GM18507 (cell line): ENCODE measurements around the gene NXPH3.

Source experiments
- DNase-seq: peaks from one replicate; pipeline ENCODE4 v3.0.0; 2011; ENCODE audit warnings: low read depth; ENCODE audit not compliant: insufficient read length; ENCODE audit errors: extremely low spot score
- FAIRE-seq: peaks from 2 replicates; lab custom pipeline; 2011; peaks lifted over from hg19 to GRCh38; lab: Jason Lieb, UNC

NXPH3 gene

DNA sequence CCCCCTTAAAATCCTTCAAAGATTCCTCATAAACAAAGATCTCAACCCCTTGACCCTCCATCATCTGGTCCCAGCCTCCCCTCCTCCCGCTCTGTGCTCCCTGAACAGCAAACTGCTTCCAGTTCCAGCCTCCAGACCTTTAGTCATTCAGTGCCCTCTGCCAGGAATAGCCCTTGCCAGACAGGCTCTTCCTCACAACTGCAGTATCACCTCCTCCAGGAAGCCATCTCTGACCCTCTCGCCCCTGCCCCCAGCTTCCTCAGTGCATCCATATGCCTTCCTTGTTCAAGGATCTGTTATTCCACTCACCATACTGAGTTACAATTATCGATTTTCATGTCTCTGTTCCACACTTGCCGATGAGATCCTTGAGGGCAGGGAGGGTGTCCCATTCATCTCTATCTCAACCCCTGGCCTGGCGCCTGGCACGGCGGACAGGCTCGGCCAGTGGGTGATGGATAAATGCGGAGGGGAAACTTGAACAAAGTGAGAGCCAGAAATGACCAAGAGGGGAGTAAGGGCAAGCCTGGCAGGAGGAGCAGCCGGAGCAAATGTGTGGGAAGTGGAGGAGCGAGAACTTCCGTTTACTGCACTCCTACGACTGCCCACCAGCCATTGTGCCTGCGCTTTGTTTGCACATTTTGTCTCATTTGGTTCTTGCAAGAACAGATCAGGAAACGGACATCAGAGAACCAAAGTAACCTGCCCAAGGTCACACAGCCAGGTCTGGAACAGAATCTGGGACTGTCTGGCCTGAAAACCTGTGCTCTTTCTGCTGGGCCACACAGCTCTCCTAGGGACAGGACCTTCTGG lies 2.0 kb upstream of the NXPH3 start:
- no peak for FAIRE-seq
- no peak for DNase-seq

DNA sequence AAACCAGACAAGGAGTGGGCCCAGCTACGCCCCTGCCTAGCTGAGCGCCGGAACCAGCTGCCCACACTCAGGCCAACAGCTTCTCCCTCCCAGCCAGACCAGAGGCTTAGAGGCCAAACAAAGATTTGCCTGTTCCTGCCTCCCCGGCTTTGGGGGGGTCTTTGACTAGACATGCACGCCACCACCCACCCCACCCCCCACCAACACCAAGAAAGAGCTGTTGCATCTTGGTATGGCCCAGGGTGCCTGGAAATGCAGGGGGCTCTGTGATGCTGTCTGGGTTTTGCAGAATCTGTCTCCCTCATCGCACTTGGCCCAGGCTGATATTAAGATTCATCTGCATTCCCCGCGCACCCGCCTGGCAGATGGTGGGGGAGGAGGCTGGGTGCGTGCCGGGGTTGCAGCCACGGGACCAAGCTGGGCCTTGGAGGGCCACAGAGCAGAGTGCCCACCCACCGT lies 1.3 kb upstream of the NXPH3 start:
- no peak for DNase-seq
- no peak for FAIRE-seq

DNA sequence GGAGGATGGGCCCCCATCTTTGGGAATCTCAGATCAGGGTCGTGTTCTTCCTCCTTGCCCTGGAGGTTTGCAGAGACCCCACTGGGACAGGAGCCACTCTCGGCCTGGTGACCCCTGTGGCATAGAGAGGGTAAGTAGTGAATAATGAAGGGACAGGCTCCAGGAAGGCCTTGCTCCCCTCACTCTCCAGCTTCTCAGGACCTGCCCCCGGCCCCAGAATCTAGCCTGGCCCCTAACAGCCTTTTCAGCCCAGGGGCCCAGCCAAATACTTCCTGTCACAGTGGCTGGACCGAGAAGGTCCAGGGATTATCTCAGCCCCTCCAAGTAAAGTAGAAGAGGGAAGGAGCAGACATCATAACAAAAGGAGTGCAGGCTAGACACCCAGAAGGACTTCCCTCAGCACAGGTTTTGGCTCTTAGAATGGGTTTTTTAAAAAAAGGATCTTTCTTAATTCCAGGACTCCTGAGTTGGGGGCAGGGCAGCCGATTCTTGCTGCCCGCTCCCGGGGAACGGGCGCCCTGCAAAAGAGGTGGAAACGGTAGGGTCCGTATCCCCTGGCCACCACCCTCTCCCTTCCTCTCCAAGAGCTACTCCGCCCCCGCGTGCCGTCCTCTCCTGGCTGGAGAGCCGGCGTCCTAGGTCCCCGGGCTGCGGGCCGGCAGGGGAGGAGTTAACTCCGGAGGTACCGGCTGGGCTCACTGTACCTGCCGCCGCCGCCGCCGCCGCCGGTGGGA lies 559 bp upstream of the NXPH3 start:
- FAIRE-seq: no peak
- DNase-seq: no peak

DNA sequence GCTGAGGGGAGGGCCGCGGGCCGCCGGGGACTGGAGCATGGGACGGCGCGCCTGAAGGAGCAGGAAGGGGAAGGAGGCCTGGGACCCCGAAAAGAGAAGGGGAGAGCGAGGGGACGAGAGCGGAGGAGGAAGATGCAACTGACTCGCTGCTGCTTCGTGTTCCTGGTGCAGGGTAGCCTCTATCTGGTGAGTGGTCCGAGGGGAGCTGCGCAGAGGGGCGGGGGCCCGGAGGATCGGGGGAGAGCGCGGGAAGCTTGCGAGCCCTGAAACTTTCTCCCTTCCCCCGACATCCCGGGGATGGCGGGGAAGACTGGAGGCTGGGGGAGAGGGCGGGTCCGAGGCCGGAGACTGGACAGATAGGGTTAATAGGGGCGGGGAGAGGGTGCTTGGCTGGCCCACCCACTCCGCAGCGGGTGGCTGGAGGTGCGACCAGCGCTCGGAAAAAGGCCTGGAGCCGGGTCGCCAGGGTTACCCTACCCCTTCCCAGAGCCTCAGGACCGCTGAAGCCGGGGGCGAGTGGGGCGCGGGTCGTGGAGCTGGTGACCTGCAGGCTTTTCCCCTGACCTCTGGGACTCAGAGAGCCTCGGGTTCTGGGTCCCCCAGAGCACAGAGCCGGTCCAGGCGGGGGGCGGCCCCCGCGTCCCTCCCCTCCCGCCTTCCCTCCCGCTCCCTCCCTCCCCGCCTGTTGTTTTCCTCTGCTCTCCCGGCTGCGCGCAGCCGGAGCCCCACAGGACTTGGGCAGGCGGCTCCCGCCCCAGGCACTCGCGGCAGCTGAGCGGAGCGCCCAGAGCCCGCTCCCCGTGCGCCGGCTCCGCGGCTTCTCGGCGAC lies 631 bp downstream of the NXPH3 start:
- FAIRE-seq (no peak), DNase-seq (no peak)

DNA sequence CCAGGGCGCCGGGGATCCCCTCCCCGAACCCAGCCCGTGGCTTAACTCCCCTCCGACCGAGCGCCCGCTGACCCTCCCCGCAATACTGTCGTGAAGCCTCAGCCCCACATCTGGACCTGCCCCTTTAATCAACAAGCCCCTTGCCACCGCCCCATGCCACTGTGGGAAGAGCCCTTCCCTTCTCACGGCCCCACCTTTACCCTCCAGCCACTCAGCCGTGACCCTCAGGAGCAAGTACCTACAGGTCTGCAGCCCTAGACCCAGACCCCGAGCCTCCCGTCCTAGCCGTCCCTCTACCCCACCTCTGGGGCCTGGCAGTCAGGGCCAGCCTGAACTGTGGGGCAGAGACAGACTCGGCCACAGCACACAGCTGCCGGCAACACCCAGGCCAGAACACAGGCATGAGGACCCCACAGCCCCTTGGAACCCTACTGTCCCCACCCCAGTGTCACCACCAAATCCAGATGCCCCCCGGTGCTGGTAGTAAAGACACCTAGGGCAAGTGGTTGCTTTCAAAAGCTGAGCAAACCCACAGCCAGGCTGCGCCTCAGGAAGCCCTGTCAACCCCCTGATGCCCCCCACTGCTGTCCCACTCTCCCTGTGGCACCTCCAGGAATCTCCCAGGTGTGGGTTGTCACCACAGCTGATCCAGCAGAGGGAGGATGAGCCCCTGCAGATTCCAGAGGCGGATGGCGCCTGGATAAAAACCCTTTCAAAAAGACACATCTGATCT lies 1.4 kb downstream of the NXPH3 start:
- no peak for FAIRE-seq
- DNase-seq: no peak

DNA sequence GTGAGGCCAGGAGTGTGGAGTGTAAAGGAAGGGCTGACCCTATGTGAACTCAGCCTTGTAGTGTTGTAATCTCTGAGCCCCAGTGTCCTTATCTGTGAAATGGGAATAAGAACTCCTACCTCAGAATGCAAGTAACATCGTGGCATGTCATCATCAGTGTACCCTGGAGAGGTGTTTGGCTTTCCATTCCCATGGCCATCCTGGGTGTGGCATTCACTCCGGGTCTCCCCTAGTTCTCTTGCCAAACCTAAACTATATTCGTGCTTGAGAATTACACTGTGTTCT lies 1.9 kb downstream of the NXPH3 start:
- FAIRE-seq: no peak
- DNase-seq: no peak

DNA sequence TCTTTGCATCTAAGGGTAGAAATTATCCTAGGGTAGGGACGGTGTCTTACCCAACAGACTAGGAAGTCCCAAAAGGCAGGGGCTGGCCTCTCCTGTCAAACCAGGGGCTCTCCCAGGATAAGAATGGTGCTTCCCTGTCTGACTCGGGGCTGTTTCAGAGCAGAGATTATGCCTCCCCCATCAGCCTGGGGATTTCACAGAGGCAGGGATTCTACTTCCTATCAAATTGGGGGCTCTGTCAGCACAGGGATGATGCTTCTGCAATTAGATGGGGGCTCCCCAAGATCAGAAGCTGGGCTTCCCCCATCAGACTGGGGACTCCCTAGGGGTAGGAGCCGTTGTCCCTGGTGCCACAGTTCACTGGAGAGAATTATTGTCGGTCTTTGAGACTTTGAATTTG lies 2.3 kb downstream of the NXPH3 start:
- FAIRE-seq: no peak
- DNase-seq: no peak

DNA sequence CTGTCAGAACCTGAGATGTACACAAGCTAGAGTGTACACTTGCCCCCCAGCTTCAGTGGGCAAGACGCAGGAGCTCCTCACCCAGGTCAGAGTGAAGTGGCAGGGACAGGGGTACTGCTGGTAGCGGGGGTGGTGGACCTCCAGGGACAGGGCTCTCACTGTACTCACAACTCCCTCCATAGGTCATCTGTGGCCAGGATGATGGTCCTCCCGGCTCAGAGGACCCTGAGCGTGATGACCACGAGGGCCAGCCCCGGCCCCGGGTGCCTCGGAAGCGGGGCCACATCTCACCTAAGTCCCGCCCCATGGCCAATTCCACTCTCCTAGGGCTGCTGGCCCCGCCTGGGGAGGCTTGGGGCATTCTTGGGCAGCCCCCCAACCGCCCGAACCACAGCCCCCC lies 2.7 kb downstream of the NXPH3 start:
- FAIRE-seq (no peak), DNase-seq (no peak)

DNA sequence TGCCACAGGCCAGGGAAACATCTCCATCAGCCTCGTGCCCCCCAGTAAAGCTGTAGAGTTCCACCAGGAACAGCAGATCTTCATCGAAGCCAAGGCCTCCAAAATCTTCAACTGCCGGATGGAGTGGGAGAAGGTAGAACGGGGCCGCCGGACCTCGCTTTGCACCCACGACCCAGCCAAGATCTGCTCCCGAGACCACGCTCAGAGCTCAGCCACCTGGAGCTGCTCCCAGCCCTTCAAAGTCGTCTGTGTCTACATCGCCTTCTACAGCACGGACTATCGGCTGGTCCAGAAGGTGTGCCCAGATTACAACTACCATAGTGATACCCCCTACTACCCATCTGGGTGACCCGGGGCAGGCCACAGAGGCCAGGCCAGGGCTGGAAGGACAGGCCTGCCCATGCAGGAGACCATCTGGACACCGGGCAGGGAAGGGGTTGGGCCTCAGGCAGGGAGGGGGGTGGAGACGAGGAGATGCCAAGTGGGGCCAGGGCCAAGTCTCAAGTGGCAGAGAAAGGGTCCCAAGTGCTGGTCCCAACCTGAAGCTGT lies 3.4 kb downstream of the NXPH3 start:
- DNase-seq: no peak
- FAIRE-seq: no peak

DNA sequence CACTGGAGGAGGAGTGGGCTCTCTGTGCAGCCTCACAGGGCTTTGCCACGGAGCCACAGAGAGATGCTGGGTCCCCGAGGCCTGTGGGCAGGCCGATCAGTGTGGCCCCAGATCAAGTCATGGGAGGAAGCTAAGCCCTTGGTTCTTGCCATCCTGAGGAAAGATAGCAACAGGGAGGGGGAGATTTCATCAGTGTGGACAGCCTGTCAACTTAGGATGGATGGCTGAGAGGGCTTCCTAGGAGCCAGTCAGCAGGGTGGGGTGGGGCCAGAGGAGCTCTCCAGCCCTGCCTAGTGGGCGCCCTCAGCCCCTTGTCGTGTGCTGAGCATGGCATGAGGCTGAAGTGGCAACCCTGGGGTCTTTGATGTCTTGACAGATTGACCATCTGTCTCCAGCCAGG lies 3.9 kb downstream of the NXPH3 start:
- FAIRE-seq (no peak), DNase-seq (no peak)

DNA sequence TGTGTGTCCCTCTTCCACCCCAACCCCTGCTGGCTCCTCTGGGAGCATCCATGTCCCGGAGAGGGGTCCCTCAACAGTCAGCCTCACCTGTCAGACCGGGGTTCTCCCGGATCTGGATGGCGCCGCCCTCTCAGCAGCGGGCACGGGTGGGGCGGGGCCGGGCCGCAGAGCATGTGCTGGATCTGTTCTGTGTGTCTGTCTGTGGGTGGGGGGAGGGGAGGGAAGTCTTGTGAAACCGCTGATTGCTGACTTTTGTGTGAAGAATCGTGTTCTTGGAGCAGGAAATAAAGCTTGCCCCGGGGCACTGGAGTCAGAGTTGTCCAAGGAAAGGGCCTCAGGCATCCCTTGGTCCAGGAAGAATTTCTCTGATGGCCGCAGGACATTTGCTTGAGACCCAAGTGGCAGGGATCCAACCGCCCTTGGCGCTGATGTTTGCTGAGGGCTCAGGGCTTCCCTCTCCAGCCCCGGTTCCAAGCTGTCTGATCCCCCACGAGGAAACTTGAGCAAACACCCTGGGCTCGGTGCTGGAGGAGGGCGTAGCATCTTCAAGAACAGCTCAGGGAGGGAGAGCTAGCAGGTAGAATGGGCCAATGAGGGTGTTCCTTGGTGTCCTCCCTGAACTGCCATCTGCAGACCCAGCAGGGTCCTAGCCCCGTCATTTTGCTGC lies 4.5 kb downstream of the NXPH3 start:
- DNase-seq (no peak), FAIRE-seq (no peak)

DNA sequence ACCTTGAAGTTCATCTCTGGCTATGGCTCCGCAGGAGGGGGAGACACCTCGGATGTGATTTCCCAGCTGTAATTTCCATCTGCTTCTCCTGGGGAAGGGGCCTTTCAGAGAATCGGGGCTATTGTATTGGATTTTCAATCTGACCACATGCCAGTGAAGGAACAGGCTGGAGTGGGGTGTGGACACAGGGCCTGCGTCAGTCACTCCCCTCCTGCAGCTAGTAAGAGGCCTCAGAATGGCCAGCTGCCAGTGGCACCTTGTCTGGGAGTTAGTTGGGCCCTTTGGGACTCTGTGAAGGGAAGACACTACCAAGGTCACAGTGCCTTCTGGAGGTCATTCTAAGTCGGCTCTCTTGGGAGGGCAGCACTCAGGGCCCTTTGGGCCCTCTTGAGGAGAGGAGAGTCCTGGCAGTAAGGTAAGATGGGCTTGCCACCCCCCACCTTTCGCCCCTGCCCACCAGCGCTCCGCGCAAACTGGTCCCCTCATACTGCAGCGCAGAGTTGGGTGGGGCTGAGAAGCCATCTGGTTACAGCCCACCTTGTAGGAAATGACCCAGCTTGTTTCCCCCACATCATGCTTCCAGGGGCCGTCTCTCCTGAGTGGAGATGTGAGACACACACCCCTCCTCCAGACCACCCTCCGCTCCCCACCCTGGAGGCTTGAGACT lies 5.4 kb downstream of the NXPH3 start:
- no peak for FAIRE-seq
- no peak for DNase-seq

DNA sequence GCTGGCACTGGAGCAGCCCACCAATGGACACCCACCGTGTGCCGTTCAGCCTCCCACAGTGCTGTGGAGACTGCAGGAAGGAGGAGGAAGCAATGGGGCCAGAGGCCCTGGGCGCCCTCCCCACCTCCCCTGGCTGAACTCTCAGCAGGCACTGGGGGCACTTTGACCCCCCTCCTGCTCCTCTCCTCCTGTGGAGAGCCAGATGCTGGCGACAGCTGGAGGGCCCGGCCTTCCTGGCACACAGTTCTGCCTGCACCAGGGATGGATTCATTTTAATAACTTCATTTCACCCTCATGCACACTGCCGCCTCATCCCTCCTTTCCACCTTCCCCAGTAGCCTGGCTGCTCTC lies 6.0 kb downstream of the NXPH3 start:
- no peak for DNase-seq
- no peak for FAIRE-seq

DNA sequence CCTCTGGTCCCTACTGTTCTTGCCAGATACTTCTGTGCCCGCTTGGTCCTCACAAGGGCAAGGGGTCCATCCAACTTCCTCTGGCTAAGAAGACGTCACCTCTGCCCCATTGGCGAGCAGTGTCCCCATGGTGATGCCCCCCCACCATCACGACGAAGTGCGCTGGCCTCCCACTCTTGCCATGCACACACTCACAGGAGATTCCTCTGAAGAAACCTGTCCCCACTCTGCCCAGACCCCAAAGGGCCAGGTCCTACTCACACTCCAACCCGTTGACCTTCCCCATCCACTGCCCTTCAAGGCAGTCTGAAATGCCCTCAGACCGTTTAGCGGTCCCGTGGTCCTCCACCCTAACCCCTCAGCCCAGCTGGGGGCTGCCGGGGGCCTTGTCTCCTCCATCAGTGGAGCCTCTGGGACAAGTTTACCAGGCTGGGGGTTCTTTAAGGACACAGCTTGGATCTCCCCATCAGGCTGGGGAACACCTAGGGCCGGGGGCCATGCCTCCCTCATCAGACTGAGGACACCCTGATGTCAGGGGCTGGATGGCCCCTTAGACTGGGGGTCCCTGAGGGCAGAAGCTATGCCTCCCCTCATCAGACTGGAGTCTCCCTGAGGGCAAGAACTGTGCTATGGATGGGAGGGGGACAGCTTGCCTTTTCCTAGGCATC lies 6.5 kb downstream of the NXPH3 start:
- FAIRE-seq (no peak), DNase-seq (no peak)

DNA sequence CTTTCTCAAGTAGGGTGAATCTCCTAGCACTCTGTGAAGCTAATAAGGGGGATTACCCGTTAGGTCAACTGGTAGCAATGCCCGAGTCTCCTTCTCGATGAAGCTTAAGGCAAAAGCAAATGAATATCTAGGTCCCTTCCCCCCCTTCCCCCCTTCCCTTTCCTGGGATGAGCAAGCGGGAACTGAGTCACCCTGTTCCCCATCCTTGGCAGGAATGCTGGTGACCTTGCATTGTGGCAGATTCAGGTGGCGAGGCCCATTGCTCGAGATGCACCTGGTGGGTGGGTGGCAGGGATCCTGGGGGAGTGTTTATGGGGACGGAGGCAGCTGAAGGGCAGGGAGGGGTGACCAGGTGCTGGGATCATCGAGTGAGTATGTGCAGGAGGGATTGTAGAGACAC lies 7.1 kb downstream of the NXPH3 start:
- FAIRE-seq: no peak
- DNase-seq: no peak

DNA sequence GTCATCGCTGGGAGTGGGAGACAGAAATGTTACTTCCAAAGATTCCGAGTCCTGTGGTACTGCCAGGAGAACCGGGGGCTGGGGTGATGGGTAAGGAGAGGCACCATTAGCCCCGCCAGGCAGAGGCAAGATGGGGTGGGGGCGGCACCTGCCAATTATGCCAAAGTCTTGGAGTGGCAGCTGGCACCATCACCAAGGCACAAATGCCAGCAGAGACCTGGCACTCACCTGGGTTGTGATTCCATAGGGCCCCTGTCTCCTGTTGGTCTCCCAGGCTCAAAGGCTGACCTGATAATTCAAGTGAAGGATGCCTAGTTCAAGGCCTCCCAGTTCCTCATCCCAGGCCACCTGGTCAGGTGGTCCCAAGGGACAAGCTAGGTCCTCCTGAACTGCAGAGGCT lies 7.6 kb downstream of the NXPH3 start:
- no peak for FAIRE-seq

DNA sequence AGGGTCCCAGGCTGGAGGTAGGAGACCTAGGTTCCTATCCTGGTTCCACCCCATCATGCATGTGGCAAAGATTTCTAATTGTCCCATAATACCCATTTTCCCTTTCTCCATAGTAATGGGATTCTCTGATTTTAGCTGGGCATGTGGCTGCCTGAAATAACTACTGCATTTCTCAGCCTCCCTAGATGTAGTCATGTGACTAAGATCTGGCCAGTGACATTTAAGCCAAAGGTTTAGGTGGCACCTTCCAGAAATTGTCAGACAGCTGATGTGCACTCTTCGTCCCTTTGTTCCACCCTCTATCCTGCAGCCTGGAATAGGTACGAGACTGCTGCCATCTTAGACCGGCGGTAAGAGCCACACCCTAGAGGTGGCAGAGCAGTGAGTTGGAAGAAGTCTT lies 8.2 kb downstream of the NXPH3 start:
- FAIRE-seq (no peak), DNase-seq (no peak)

More for the DNA sequence above, 7.6 kb downstream of the NXPH3 start:
- no peak for DNase-seq

DNA sequence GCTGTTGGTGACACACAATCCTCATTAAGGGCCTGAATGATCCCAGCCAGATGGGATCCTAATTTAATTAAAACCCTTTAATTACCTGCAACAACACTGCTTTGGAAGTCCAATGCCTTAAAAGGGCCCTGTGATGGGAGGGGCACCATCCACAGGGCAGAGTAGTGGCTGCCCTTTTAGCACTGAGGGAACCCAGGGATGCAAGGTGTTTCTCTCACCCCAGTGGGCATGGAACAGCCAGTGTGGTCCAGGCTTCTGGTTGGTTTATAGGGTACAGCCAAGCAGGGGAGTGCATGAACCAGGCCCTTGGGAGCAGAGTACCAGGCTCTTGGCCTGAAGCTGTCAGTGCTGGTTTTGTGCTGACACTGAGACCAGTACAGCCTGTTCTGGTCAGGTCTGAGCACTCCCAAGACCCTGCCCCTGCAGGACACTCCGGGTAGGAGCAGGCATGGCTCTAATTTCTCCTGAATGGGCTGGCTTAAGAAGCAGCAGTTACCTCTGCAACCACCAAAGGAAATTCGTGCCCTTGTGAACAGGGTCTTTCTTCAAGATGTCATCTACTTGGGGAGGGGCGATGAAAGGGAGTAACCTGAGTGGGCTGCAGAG lies 9.9 kb downstream of the NXPH3 start:
- FAIRE-seq (no peak), DNase-seq (no peak)
